GM21528 (cell line): ENCODE results near the gene TMEM221.
"Not testable (repeated sequence)": the region's sequence is repeated elsewhere in the genome, so short reads cannot be mapped to it uniquely, and the experiment has no call there.

ENCODE experiments used
- ATAC-seq: cut with Tn5 transposase; IDR thresholded peaks from one replicate; pipeline ENCODE4 v1.9.1; 2021; ENCODE audit warnings: mild to moderate bottlenecking, moderate library complexity; ENCODE audit not compliant: unreplicated experiment, low FRiP score

The TMEM221 gene

DNA sequence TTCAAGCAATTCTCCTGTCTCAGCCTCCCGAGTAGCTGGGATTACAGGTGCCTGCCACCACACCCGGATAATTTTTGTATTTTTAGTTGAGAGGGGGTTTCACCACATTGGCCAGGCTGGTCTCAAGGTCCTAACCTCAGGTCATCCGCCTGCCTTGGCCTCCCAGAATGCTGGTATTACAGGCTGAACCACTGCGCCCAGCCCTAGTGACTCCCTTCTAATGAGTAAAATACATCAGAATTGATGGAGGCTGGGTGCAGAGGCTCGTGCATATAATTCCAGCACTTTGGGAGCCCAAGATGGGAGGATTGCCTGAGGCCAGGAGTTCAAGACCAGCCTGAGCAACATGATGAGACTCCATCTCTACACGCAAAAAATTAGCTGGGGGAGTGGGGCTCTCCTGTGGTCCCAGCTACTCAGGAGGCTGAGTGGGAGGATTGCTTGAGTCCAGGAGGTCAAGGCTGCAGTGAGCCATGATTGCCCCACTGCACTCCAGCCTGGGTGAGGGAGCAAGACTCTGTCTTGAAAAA is 26.6 kb upstream of the TMEM221 start:
- ATAC-seq: not testable (repeated sequence)

DNA sequence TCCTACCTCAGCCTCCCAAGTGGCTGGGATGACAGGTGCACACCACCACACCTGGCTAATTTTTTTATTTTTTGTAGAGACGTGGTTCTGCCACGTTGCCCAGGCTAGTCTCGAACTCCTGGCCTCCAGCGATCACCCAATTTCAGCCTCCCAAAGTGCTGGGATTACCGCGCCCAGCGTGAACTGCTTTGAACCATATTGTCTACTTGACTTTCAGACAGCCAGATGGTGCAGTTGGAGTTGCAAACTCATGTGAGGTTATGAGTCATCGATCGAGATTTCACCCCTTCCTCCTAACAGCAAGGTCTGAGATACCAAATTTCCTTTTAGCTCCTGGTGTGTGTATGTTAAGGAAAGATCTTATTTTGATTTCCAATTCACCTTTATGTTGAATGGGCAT is 24.6 kb upstream of the TMEM221 start:
- no peak for ATAC-seq

DNA sequence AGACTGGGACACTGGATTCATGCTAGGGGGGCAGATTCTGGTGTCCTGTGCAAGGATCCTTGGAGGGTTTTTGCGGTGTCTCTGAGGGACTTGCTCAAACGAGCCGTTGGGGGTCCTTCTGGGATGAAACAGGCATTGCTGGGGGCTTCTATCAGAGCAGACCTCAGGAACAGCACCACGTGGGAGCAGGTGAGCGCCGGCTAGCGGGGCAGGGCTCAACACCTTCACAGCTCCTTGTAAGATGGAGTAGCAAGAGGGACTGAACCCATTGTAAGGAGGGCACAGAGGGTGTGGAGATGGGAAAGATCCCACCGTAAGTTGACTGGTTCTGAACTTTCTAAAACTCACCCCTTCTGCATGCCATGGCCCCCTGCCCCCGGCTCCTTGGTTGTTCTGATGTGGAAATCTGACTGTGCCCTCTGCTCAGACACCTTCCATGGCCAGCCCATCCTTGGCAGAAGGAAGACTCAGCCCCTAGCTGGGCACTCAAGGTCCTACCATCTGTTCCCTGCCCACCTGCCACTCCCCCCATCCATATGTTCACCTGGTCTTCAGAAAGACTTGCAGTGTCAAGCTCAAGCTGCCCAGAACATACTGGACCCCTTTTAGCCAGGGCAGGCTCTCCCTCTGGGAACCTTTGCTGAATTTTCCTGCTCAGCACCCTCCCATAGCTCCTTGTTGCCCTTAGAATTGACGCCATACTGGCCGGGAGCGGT is 23.1 kb upstream of the TMEM221 start:
- no peak for ATAC-seq

DNA sequence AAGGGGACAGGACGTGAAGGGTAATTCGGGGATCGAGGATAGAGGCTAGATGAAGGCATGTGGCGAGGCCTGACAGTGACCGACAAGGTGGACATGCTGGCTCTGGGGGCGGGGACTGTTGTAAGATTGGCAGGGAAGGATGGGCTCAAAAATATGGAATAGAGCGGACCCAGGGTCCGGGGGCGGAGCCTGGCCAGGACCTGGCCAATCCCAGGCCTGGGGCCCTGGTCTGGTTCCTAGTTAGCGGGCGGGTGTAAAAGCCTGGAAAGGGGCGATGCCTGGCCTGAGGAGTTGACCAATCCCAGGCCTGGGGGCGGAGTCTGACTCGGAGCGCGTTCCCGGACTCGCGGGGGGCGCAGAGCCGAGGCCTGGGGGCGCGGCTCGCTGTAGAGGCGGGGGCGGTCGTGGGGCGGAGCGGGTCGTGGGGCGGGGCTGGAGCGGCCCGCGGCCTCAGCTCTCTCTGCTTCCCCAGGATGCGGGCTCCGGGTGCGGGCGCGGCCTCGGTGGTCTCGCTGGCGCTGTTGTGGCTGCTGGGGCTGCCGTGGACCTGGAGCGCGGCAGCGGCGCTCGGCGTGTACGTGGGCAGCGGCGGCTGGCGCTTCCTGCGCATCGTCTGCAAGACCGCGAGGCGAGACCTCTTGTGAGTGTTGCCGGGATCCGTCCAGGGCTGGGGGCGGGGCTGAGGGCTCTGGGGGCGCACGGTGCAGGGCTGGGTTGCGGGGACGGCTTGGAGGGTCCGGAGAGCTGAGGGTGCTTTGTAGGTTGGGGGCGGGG is 21.8 kb upstream of the TMEM221 start, which contains the start of gene SLC27A1:
SLC27A1 (plus strand) TSS at position 457 of the 774 bp plus-strand sequence; CDS start at position 474, 17 bp downstream.
- ATAC-seq: peak; percentile 63

DNA sequence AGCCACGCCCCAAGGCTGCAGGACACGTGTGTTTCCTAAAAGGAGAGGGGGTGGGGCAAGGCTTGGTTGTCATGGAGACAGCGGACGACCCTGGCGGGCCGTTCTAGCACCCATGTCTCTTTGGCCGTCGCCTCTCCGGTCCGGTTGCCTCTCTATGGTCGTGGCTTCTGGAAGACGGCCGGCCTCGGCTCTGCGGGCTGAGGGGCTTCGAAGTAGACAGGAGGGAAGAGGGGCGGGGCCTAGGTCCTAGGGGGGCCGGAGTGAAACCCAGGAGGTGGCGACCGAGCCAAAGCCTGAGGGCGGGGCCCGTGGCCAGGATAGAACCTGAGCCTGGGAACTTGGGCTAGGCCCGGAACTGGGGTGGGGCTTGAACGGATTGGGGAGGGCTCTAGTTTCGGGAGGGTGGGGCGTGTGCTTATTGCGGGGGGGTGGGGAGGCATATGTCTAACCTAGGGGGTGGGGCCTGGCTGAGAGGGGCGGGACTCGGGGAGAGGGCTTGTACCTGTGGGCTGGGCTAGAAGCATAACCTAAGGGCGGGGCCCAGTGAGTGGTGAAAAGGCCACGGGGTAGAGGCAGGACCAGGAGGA is 21.1 kb upstream of the TMEM221 start:
- ATAC-seq: peak; percentile 51

DNA sequence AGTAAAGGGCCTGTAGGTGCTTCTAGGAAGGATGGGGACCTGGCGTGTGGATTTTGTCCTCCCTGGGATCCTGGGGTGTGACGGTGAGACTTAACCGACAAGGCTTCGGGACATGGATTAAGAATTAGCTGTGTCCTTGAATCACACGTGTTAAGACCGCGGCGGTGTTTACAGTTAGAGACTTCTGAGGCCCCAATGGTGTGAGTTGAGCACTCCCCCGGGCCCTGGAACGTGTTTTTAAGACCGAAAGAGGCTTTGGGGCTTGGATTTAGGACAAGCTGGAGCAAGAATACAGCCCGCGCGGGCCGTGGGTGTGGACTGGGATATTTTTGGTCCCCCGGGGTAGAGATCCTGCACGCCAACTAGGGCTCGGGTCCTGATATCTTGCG is 20.6 kb upstream of the TMEM221 start:
- ATAC-seq: no peak

DNA sequence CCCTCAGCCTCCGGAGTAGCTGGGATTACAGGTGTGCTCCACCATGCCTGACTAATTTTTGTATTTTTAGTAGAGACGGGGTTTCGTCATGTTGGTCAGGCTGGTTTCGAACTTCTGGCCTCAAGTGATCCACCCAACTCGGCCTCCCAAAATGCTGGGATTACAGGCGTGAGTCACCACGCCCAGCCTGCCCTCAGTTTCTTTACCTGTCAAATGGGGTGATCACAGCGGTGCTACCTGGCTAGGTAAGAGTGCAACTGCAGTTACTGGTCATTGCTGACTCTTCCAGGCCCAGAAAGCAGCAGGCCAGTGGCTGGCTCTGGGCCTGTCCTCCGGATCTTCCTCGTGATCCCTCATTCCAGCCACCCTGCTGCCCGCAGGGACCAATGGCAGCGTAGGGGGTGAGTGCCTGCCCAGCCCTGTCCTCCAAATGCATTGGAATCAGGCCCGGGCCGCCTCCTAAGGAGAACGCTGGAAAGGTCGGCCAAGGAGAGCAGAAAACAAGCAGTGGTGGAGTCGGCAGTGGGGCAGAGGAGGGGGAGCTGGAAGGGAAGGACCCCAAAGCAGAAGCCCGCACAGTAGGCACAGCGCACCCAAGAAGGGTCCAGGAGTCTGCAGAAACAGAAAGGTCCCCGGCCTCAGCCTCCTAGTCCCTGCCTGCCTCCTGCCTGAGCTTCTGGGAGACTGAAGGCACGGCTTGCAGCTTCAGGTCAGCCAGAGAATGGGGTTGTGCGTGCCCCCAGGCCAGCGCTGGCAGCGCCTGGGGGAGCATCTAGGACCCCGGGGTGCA is 20.0 kb upstream of the TMEM221 start:
- no peak for ATAC-seq

DNA sequence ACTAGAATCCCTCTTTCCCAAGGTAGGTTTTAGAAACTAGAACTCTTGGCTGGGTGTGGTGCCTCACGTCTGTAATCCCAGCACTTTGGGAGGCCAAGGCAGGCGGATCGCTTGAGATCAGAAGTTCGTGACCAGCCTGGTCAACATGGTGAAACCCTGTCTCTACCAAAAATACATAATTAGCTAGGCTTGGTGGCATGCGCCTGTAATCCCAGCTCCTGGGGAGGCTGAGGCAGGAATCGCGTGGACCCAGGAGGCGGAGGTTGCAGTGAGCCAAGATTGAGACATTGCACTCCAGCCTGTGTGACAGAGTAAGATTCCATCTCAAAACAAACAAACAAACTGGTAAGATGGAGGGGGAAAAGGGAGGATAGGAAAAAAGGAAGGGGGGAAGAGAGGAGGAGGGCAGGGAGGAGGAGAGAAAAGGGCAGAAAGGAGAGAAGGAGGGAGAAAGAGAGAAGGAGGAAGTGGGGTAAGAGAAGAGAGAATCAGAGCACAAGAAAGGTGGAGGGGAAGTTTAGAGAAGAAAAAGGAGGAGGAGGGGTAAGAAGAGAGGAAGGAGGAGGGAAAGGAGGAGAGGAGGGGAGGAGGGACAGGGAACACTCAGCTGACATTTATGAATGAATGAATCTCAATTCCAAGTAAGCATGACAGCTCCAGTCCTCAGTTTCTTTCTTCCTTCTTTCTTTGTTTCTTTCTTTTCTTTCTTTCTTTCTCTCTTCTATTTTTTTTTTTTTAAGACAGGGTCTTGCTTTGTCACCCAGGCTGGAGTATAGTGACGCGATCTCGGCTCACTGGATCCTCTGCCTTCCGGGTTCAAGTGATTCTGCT is 19.2 kb upstream of the TMEM221 start:
- no peak for ATAC-seq

DNA sequence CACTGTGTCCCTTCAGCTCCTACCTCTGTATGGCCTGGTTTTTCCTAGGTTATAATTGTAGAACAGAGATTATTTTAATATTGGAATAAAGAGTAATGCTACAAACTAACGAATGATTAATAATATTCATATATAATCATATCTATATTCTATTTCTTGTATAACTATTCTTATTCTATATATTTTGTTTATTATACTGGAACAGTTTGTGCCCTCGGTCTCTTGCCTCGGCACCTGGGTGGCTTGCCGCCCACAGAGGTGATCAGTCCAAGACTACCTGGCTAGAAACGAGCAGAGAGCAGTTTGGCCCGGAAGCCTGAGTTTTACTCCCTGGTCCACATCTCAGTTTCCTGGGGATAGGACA is 18.0 kb upstream of the TMEM221 start:
- ATAC-seq: no peak

DNA sequence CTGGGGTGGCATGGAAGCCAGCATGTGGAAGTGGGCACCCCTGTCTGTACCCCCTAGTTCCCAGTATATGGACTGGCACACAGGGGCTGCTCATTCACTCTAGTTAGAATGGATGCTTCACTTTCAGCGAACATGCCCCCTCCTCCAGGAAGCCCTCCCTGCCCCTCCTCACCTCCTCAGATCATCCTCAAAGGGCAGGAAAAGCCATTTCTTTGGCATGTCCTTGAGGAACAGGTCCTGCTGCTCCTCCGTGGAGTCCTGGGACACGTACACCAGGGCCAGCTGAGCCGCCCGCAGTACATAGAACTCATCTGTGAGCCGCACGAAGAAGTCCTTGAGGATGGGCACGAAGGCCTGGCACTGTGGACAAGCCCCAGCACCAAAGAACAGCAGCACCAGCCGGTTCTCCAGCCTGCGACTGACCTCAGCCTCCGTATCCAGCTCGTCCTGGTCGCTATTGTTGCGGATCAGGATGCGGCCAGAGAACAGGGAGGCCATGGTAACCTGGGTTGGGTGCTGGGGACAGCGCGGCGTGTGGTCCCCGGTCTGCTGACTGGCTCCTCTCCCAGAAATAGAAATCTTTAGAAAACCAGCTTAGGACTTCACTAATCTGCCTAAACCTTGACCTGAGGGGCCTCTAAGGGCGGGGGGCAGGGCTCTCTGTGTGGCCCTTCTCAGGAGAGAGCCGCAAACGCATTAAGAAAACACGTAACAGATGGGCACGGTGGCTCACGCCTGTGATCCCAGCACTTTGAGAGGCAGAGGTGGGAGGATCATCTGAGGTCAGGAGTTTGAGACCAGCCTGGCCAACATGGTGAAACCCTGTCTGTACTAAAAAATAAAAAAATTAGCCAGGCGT is 12.1 kb upstream of the TMEM221 start, which contains the start of gene NXNL1:
NXNL1 (minus strand) TSS at position 555 of the 859 bp plus-strand sequence; CDS start at position 498, 57 bp downstream.
- no peak for ATAC-seq

DNA sequence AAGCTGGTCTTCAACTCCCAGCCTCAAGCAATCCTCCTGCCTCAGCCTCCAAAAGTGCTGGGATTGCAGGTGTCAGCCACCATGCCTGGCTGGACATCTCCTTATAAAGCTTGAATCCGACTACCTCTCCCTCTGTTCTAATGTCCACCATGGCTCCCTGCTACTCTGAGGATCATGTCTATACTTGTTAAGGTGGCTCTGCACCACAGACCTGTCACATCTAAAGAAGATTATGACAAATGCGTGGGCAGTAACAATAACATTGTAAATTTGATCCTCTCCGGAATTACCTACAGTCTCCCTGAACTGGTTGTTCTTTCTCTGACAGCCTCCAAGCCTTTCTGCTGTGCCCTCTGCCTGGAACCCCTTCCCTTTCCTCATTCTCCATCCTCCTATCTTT is 10.5 kb upstream of the TMEM221 start:
- ATAC-seq: no peak

DNA sequence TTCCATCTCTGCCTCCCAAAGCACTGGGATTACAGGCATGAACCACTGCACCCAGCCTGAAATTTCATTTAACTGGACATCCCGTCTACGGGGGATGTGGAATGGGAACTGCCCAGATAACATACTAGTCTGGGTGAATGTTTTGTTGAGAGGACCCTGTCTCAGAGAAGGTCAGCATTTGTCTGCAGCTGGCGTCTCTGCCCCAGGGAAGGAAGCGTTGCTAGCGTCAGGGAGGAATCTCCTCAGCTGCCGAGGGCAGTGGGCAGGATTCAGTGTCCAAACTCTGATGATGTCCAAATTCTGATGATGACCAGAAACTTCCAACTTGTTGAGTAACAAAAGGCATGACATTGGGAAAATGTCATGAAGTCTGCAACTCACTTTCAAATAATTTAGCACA is 9.1 kb upstream of the TMEM221 start:
- no peak for ATAC-seq

DNA sequence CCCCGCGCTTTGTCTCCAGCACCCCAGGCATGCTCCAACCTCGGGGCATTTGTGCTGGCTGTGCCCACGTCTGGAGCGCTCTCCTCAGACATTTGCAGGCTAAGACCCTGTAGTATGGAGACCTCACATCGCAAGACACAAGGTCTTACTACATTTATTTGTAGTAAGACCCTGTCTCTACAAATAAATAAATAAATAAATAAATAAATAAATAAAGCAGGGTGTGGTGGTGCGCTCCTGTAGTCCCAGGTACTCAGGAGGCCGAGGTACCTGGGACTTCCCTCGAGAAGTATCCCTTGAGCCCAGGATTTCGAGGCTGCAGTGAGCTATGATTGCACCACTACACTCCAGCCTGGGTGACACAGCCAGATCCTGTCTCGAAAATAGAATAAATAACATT is 7.7 kb upstream of the TMEM221 start:
- ATAC-seq: no peak

DNA sequence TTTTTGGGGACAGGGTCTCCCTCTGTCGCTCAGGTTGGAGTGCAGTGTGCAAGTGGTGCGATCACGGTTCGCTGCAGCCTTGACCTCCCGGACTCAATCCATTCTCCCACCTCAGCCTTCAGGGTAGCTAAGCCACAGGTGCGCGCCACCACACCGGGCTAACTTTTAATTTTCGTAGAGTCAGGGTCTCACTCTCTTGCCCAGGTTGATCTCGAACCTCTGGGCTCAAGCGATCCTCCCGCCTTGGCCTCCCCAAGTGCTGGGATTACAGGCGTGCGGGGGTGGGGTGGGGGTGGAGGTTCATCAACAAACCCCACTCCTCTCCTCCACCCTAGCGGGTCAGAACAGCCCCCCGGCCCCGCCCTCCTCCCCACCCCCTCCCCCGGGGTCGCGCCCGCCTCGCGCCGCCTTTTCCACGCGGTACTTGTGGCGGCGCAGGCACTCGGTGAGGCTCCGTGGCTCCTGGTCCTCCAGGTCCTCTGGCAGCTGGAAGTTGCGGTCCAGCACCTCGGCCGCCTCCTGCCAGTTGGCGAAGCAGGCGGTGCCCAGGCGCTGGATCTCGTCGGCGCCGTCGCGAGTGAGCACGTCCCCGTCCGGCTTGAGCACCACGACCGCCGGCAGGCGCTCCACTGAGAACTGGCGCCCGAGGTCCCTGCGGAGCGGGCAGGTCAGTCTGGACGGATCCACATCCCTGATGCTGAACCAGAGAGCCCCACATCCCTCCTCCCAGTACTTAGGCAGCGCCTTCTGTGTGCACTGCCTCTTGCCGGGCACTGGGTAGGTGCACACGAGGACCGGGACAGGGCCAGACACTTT is 7.0 kb upstream of the TMEM221 start:
- ATAC-seq: no peak

DNA sequence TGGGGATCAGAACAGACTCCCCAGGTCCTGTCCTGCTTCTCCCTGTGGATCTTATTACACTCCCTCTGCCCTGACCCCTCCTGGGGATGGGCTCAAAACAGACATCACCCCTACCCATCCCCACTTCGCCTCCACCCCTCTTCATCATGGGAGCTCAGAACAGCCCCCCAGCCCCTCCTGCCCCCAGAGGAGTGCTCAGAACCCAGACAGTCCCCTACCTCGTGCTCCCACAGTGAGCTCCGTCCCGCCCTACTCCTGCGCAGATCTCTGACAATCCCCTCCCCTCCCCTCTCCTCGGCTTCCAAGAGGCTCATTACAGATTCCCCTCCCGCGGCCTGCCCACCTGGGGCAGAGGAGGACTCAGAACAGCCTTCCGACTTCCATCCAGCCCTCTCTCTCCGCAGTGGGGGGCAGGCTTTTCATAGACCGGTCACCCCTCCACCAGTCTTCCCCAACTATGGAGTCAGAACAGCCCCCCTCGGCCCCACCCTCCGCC is 6.2 kb upstream of the TMEM221 start:
- no peak for ATAC-seq

DNA sequence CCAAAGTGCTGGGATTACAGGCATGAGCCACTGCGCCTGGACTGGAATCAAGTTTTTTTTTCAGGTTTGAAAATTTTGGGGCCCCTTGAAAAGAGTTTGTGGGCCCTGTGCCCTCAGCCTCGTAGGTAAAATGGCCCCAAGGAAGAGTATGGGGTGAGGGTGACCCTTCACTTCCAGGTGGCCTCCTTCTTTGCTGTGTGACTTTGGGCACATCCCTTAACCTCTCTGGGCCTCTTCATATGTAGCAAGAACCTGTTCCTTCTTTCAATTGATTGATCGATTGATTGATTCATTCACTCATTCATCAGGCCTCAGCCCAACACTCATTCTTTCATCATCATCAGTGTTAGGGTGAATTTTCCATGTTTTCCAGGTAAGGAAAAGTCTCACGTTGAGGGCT is 3.4 kb upstream of the TMEM221 start:
- ATAC-seq: no peak

DNA sequence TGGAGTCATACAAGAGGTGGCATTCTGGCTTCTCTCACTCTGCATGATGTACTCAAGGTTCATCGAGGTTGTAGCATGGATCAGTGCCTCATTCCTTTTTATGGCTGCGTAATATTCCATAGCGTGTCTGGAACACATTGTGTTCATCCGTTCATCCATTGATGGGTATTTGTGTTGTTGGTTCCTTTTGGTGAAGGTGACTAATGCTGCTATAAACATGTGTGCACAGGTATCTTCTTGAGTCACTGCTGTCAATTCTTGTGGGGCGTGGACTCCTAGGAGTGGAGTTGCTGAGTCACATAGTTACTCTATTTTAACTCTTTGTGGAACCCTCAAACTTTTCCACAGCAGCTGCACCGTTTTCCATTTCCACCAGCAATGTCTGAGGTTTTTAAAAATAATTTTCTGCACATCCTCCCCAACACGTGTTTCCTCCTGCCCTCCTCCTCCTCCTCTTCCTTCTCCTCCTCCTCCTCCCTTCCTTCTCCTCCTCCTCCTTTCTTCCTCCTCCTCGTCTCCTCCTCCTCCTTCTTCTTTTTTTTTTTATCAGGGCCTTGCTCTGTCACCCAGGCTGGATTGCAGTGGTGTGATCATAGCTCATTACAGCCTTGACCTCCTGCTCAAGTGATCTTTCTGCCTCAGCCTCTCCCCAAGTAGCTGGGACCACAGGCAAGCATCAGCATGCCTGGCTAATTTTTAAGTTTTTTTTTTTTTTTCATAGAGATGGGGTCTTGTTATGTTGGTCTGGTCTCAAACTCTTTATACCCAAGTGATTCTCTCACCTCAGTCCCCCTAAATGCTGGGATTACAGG is 2.0 kb upstream of the TMEM221 start:
- no peak for ATAC-seq
